ENCODE results near the gene MEGF6.
A peak's percentile ranks its signal among the peaks of the same experiment; 100 is the strongest.

MEGF6 gene

GRCh38 chr1:3472088-3472850, 139.0 kb downstream of the MEGF6 start:
- DNase-seq = no peak

GRCh38 chr1:3471356-3472087, 139.8 kb downstream of the MEGF6 start:
- peak in 18 of 58 donors; percentile 8 to 58 (median 29) for DNase-seq

DNA sequence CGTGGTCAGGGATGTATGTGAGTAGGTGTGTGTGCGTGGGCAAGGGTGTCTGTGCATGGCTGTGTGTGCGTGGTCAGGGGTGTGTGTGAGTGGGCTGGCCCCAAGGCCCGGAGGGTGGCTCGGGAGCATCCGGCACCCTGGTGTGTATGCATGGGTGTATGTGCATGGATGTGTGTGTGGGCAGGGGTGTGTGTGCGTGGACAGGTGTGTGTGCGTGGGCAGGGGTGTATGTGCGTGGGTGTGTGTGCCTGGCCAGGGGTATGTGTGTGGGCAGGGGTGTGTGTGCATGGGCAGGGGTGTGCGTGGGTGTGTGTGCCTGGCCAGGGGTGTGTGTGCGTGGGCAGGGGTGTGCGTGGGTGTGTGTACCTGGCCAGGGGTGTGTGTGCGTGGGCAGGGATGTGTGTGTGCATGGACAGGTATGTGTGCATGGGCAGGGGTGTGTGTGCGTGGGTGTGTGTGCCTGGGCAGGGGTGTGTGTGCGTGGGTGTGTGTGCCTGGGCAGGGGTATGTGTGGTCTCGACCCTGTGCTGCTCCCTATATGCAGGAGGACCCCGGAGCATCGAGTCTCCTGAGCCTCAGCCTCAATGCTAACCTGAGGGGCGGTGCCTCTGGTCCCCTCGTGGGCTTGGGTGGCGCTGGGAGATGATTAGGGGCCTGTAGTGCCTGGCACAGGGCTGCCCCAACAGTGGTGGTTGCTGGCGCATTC, 140.5 kb downstream of the MEGF6 start:
- DNase-seq = peak in 1 of 58 donors; percentile 59

GRCh38 chr1:3469849-3470649, 141.3 kb downstream of the MEGF6 start:
- peak in 1 of 58 donors; percentile 44 for DNase-seq

DNA sequence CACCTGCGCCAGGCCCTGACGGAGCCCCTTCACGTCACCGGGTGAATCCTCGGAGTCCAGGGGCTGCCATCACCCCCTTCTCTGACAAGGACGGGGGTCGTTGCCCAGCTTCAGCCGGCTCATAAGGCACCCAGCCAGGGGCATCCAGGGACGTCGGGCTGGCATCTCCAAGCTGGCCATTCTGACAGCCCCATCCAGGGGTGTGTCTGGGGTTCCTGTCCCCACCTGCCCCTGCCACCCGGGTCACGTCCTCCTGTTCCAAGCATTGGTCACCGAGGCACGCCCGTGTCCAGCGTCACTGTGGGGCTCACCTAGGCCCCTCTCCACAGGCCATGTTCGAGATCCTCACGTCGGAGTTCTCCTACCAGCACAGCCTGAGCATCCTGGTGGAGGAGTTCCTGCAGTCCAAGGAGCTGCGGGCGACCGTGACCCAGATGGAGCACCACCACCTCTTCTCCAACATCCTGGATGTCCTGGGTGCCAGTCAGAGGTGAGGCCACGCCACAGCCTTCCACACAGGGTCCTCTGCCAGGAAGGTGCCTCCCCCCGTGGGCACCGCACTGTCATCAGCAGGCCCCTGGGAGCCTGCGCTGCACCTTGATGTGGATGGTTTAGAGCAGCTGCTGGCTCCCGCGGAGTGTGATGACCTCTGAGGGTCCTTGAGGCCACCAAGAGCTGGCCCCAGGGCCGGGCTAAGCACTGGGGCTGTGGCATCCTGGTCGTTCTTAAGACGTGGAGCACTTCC, 142.0 kb downstream of the MEGF6 start:
- DNase-seq = no peak

GRCh38 chr1:3468236-3469103, 142.8 kb downstream of the MEGF6 start:
- no peak for DNase-seq

DNA sequence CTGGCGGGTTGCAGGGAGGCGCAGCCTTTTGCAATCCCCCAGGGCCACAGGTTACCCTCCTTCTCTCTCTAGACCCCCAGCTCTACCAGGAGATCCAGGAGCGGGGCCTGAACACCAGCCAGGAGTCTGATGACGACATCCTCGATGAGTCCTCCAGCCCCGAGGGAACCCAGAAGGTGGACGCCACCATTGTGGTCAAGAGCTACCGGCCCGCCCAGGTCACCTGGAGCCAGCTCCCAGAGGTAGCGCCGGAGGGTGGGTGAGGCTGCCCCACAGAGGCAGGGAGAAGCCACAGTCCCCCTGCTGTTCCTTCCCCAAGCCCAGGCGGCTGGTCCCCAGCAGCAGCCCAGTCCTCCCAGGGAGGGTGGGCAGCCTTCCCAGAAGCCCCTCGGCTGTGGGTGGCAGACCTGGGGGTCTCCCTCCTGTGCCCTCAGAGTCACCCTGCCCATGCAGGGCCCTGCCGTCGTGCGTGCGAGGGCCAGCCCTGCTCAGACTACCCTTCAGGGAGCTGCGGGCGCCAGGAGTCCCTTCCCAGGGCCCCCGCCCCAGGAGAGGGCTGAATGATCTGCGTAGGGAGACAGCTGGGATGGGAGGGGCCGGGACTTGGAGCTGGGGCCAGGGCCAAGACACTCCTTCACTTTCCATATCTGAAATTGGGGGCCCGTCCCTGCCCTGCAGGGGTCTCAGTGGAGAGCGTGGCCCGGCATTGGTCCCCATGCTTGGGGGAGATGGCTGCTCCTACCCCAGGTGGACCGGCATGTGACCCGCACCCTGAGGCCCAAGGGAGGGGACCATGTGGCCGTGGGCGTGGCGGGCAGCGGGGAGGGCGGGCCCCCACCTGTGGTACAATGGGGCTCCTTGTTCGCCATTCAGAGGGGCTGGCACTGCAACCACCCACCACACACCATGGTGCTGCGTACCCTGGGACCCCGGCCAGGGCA, 143.9 kb downstream of the MEGF6 start:
- no peak for DNase-seq

DNA sequence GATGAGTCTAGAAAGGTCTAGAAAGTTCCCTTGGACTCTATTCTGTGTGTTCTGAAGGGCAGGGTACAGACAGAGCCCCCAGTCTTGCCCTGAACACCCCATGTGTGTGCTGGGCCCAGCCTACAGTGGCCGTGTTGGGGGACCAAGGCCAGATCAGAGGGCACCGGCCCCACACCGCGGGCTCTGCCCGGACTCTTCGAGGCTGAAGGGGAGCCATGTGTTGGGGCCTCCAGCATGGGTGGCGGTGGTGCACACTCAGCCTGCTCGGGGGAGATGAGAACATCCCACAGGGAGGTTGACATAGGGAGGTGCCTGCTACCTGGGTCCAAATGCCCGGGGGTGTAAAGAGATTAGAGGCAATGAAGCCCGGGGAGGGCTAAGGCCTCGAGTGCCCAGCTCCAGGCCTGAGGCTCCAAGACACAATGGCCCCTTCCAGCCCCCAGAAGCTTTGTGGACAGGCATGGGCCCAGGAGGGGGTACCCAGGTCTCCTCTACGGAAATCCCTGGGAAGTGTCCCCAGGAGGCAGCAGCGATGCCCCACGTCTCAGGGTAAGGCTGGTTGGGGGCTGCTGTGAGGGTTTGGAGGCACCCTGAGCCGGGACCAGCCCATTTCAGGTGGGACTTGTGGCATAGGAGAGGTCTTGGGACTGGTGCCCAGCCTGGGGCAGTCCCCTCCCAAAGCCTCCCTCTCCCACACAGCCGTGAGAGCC, 144.8 kb downstream of the MEGF6 start:
- DNase-seq = no peak

GRCh38 chr1:3465935-3466321, 145.4 kb downstream of the MEGF6 start:
- no peak for DNase-seq

DNA sequence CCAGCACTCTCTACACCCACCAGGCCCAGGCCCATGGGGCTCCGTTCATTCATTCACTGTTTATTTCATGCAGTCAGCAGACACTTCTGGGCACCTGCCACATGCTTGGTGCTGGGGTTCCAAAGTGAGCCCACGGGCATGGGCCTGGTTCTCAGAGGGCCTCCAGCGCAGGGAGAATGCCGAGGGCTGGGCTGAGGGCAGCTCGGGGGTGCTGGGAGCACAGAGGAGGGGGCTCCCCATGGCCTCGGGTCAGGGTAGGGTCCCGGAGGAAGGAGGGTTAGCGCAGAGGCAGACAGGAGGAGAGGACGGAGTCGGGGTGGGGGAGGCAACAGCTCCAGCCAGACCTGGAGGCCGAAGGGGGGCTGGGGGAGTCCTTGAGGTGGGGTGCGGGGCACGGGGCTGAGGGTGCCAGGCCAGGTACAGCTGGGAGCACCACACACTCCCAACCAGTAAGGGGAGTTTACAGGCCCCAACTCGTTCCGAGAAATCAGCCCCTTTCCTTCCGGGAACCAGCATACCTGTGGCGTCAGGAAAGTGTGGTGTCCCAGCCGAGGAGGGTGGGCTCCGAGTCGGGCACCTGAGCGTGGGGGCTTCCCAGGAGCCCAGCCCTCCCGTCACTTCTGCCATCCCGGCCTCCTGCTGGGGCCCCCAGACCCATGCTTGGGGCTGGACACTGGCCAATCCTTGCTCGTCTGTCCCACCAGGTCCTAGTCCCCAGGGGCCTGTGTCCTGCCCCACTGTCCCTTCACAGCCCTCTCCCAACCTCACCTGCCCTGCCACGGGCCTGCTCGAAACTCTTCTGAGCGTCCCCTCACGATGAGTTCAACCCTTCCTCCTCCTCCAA, 146.0 kb downstream of the MEGF6 start:
- DNase-seq = no peak

DNA sequence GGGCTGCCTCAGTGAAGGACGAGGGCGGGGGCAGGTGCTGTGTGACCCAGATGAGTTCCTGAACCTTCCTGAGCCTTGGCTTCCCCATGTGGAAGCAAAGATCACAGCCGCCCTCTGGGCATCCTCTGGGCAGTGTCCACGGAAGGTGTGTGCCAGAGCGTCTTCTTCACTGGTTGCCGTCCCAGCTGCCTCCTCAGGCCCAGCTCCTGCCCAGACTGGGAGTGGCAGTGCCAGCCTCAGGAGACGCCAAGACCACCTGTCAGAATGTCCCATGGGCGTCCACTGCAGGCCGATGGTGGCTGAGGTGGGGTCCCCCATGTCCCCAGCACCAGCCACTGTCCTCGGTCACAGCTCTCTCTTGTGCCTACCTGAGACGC, 146.7 kb downstream of the MEGF6 start:
- DNase-seq = no peak

DNA sequence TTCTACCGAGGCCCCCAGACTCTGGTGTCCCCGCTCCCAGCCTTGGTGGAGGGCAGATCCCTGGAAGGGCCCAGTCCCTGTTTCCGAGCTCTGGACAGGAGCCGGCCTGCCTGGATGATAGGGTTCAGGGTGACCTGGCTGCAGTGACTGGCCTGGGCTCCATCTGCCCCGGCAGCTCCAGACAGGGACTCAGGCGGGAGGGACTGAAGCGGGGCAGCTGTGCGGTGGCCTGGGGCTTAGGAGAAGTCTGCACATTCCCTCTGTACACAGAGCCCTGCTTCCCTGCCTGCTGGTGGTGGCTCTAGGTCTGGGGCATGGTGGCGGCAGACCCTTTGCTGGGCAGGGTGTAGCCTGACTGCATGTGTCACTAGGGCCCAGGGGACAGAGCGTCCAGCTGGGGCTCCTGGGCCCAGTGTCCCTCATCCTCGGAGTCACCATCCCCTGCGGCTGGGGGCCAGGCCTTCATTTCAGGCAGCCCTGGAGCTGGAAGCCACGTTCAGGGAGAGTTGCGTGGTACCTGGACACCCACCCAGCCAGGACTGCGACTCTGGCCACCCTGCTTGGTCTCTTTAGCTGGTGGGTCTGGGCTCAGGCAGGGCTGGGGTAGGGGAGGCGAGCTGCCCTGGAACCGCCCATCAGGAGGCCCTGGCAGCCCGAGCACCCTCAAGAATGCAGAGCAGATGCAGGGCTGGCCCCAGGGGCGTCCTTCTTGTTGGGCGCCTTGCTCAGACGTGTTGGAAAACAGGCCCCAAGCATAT, 147.2 kb downstream of the MEGF6 start:
- no peak for DNase-seq

- DNase-seq = no peak
These were observed 147.9 kb downstream of the MEGF6 start for GRCh38 chr1:3463408-3463863.

DNA sequence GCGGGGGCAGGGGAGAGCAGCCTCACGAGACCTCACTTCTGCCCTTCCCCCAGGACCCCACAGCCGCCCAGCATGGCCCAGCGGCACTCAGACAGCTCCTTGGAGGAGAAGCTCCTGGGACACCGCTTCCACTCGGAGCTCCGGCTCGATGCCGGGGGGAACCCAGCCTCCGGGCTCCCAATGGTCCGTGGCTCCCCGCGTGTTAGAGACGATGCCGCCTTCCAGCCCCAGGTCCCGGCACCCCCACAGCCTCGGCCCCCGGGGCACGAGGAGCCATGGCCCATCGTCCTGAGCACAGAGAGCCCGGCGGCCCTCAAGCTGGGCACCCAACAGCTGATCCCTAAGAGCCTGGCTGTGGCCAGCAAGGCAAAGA, 148.3 kb downstream of the MEGF6 start:
- DNase-seq = no peak

DNA sequence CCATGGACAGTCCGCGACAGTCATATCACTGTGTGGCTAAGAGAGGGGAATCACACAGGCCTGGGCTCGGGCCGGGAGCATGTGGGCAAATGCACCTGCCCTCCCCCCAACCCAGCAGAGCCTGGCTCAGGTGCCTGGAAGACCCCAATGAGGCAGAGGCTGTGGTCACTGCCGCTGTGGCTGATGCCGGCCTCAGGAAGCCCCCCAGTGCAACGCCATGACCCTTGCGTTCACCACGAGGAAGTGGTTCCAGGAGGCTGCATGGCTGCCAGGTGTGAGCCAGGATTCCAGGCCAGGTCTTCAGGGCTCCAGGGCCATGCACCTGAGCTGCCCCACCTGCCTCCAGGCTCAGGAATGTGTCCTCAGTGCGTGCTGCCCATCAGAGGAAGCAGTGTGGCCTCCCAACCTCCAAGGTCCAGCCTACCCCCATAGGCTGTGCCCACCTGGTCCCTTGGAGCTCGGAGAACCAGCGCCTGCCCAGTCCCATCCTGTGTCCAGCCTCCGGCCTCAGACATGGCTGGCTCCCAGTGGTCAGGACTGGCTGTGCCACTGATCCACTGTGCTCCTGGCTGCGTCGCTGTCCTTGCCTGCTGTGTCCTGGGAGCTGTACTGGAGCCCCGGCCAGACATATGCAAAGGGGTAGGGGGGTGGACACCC, 148.8 kb downstream of the MEGF6 start:
- no peak for DNase-seq

DNA sequence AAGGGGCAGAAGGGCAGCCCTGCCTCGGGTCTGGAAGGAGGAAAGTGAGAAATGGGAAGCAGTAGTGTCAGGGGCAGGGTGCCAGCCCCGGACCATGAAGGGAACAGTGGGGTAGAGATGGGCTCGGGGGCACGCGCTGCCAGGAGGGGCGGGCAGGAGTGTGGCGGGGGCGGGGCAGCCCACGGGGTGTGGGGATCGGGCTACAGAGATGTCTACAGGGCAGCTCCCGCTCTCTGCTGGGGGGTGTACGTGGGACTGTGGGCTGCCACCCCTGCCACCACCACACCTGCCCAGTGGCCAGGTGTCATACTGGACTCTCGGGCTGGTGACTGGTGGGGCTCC, 149.4 kb downstream of the MEGF6 start:
- DNase-seq = no peak
